Renal pelvis (tissue), 4 donors: ENCODE measurements around the gene CACNA1G. TPM values are rescaled to one million over a fixed set of nuclear protein-coding genes. Genes with fewer than 3 reads are reported as not detected.

ENCODE experiments used
- DNase-seq: peaks from one replicate; pipeline ENCODE4 v3.0.0-alpha.2; 2013
- polyA plus RNA-seq, 3 donors: library from polyadenylated mRNA; unstranded; fragments of 120-200 nt; gene quantifications; one replicate each; pipeline ENCODE4 v1.2.1, GENCODE V29; 2013; ENCODE audit not compliant: insufficient read length in 3 of 3

The CACNA1G gene
- polyA plus RNA-seq, 3 donors, result 6.3 to 8.1 (median 7.7) TPM

- DNase-seq, result no peak
Measured at GRCh38 chr17:50667259-50668024, 106.9 kb downstream of the CACNA1G start.

- DNase-seq, result no peak
Measured at GRCh38 chr17:50668025-50668837, 107.7 kb downstream of the CACNA1G start.

GRCh38 chr17:50668838-50669581 is 108.5 kb downstream of the CACNA1G start:
- no peak for DNase-seq

GRCh38 chr17:50672071-50672470 is 111.6 kb downstream of the CACNA1G start:
- DNase-seq, result no peak

- DNase-seq, result no peak
Measured at GRCh38 chr17:50672831-50673551, 112.5 kb downstream of the CACNA1G start.

- no peak for DNase-seq
Measured at GRCh38 chr17:50675190-50675589, 114.7 kb downstream of the CACNA1G start.

- no peak for DNase-seq
Measured at GRCh38 chr17:50675627-50676026, 115.1 kb downstream of the CACNA1G start.

- no peak for DNase-seq
Measured at GRCh38 chr17:50676065-50676975, 115.8 kb downstream of the CACNA1G start.

Other genes starting within 250 kb of the CACNA1G start
- 10 to 100 TPM; 25.3 to 30.3 (median 29.4) TPM for gene XYLT2, start 214.6 kb upstream of the CACNA1G start, polyA plus RNA-seq
- gene MRPL27, start 187.5 kb upstream of the CACNA1G start, polyA plus RNA-seq, result 10 to 100 TPM; 75.4 to 81.2 (median 80.8) TPM
- gene EME1, start 187.5 kb upstream of the CACNA1G start, polyA plus RNA-seq, result 10 to 100 TPM in 1 of 3 donors, 1 to 10 TPM in 2; 7.7 to 11.9 (median 9.0) TPM
- 10 to 100 TPM; 56.7 to 67.6 (median 61.0) TPM for gene LRRC59, start 163.2 kb upstream of the CACNA1G start, polyA plus RNA-seq
- gene ACSF2, start 134.5 kb upstream of the CACNA1G start, polyA plus RNA-seq, result 100 to 1,000 TPM; 105 to 121 (median 111) TPM
- gene CHAD, start 91.8 kb upstream of the CACNA1G start, polyA plus RNA-seq, result 1 to 10 TPM; 2.0 to 4.0 (median 3.6) TPM
- 10 to 100 TPM; 52.7 to 62.3 (median 58.9) TPM for gene RSAD1, start 81.9 kb upstream of the CACNA1G start, polyA plus RNA-seq
- 1 to 10 TPM; 1.4 to 2.4 (median 2.3) TPM for gene MYCBPAP, start 52.3 kb upstream of the CACNA1G start, polyA plus RNA-seq
- gene EPN3, start 28.0 kb upstream of the CACNA1G start, polyA plus RNA-seq, result 10 to 100 TPM; 15.4 to 16.8 (median 16.2) TPM
- 10 to 100 TPM; 46.1 to 67.4 (median 62.3) TPM for gene SPATA20, start 13.5 kb upstream of the CACNA1G start, polyA plus RNA-seq
- 10 to 100 TPM in 2 of 3 donors, 1 to 10 TPM in 1; 8.7 to 22.2 (median 21.2) TPM for gene ABCC3, start 74.2 kb downstream of the CACNA1G start, polyA plus RNA-seq
- gene ANKRD40, start 147.2 kb downstream of the CACNA1G start, polyA plus RNA-seq, result 10 to 100 TPM; 36.8 to 46.3 (median 45.6) TPM
- 100 to 1,000 TPM; 539 to 647 (median 601) TPM for gene LUC7L3, start 158.9 kb downstream of the CACNA1G start, polyA plus RNA-seq
- under 1 TPM; 0.13 to 0.35 (median 0.30) TPM for gene ANKRD40CL, start 206.8 kb downstream of the CACNA1G start, polyA plus RNA-seq